Kidney glomerular epithelial cell (primary cell): ENCODE data around the gene MALL.
"Not testable (repeated sequence)": the region's sequence is repeated elsewhere in the genome, so short reads cannot be mapped to it uniquely, and the experiment has no call there.

ENCODE experiments used
- DNase-seq: peaks from one replicate; lab custom pipeline; 2025; lab: John Stamatoyannopoulos, UW

MALL gene

GRCh38 chr2:110097506-110098220 is 18.0 kb downstream of the MALL start:
- no peak for DNase-seq

DNA sequence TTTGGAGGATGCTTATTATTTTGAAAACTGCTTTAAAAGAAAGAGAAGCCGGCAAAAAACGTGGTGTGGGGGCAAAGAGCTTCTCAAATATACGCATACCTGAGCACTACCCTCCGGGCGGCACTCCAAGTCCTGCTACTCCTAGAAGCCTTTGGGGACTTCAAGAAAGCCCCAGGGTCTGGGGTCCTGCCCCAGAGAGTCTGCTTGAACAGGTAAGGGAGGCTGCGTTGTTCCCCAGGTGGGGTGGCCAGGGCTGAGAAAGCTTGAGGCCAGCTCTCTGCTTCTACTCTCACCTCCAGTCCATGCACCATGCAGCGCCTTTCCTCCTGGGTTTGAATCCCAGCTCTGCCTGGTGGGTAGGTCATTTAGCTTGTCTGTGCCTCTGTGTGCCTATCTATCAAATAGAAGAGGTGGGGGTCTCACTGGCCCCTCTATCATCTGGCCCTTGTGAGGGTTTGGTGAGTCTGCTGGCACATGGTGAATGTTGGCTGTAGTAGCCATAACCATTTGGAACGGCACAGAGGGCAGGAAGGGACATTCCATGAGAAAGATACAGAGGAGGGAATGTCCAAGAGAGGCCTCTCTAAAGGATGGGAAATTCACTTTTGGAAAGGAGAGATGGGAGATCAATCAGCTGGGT is 19.5 kb downstream of the MALL start:
- DNase-seq, result no peak

GRCh38 chr2:110094884-110095534 is 20.6 kb downstream of the MALL start:
- DNase-seq, result not testable (repeated sequence)

DNA sequence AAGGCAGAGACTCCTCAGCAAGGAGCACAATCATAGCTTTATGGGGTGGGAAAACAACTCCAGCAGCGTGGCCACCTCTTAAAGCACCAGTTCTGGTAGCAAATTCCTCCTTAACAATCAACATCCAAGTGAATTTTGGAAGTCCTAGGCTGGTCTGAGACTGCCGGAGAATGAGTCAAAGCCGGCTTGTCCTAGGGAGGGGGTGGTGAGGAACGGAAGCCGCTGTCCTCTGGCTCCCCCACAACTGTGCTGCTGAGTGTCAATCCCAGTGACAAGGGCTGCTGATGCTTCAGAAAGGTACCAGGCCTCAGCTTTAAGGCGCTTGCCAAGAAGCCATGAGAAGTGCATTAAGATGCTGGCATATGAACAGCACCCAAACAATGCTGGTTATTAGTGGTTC is 21.7 kb downstream of the MALL start:
- not testable (repeated sequence) for DNase-seq

DNA sequence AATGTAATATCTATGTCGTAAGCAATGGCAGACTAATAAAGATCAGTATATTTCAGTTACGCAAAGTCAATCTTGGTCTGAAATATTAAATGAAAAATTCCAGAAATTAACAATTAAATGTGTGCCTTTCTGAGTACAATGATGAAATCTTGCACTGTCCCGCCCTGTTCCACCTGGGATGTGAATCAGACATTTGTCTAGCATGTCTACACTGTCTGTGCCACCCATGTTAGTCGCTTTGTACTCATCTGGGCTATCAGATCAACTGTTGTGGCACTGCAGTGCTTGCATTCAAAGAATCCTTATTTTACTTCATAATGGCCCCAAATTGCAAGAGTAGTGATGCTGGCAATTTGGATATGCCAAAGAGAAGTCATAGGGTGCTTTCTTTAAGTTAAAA is 25.5 kb downstream of the MALL start:
- not testable (repeated sequence) for DNase-seq

- not testable (repeated sequence) for DNase-seq
These were observed 31.9 kb downstream of the MALL start for GRCh38 chr2:110083757-110084156.

DNA sequence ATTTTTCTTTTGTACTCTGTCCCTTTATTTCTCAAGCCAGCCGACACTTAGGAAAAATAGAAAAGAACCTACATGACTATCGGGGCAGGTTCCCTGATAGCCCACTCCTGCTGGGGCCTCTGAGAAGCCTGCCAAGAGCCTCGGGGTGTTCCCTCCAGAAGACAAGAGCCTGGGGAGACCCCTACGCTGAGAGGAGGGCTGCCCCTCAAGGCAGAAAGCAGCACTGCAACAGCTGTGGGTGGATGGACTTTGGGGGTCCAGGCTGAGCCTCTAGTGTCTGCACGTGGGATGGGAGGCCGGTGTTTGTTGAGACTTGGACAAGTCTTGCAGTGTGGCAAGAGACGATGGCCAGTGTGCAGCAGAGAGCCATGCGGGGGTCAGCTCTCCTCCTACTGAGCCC is 32.5 kb downstream of the MALL start:
- DNase-seq, result not testable (repeated sequence)

GRCh38 chr2:110078104-110078503 is 37.5 kb downstream of the MALL start:
- DNase-seq, result not testable (repeated sequence)

- not testable (repeated sequence) for DNase-seq
These were observed 39.7 kb downstream of the MALL start for GRCh38 chr2:110075896-110076295.

GRCh38 chr2:110069869-110070268 is 45.8 kb downstream of the MALL start:
- DNase-seq, result not testable (repeated sequence)

DNA sequence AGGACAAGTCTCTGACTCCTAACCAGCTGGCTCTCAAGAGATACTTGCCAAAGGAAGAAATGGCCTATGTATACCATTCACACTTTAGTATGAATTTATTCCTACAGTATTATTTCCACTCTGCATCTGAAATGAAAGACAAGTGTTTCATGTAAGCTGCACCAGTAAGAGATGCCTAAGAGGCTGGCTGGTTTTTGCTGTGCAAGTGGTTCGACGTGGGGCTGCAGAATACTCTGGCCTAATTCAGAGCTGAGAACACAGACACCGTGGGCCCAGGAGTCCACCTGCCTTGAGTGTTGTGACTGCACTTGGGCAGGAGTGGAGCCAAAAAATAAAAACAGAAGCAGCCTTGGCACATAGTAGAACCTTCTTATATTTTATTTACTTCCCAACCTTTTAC is 47.5 kb downstream of the MALL start:
- not testable (repeated sequence) for DNase-seq

DNA sequence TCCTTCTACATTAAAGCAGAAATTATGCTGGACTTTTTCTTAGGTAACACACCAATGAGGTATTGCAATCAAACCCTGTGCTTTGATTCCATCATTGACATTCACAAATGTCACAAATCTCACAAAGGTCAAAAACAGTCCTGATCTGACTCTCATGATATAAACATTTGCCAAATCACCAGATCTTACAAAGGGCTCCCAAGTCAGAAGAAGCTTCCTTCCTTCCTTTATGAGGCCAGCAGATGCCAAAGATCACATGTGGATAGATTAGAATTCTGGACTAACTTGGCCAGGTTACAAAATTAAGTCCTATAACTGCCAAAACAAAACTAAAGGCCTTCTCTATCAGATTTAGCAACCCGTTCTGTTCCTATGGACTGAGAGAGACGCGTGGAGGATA is 53.3 kb downstream of the MALL start:
- not testable (repeated sequence) for DNase-seq

GRCh38 chr2:110060550-110060949 is 55.1 kb downstream of the MALL start:
- not testable (repeated sequence) for DNase-seq

DNA sequence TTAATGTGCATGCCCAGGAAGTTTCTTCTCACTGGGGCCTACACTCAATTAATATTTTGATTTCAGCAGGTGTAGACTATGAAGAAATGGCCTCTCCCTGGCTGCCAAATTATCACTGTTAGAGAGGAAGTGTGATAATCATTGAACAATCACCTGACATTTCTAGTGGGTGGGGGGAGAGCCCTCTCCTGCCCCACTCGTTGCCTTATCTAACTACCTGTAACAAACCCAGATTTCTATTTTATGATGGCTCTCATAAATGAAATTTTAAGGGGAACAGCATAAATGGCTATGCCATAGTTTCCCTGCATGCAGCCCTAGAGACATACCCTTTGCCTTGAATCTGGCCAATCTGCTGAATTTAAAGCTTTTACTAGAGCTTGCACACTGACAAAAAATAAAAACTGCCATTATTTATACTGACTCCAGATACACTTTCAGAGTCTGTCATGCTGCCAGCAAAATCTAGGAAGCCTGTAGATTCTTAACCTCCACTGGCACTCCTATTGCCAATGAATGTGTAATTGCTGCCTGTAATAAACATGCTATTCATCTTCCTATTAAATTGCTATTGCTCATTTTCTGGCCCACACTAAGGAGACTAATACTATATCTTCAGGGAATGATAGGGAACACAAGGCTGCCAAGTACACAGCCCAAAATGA is 55.8 kb downstream of the MALL start:
- not testable (repeated sequence) for DNase-seq

- not testable (repeated sequence) for DNase-seq
These were observed 56.5 kb downstream of the MALL start for GRCh38 chr2:110059009-110059693.

DNA sequence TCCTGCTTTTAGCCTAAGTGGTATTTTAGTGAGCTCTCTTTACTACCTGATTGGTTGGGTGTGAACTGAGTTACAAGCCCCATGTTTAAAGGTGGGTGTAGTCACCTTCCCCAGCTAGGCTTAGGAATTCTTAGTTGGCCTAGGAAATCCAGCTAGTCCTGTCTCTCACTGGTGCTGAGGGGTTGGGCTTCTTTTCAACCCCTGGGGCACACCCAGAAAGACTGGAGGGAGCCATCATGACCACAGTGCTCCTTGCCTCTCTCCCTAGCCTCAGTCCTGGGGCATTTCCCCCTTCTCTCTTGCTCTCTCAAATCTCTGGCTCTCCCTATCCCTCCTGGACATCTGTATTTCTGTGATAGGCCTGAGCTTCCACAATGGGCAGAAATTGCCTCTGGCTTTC is 57.6 kb downstream of the MALL start:
- DNase-seq, result not testable (repeated sequence)

DNA sequence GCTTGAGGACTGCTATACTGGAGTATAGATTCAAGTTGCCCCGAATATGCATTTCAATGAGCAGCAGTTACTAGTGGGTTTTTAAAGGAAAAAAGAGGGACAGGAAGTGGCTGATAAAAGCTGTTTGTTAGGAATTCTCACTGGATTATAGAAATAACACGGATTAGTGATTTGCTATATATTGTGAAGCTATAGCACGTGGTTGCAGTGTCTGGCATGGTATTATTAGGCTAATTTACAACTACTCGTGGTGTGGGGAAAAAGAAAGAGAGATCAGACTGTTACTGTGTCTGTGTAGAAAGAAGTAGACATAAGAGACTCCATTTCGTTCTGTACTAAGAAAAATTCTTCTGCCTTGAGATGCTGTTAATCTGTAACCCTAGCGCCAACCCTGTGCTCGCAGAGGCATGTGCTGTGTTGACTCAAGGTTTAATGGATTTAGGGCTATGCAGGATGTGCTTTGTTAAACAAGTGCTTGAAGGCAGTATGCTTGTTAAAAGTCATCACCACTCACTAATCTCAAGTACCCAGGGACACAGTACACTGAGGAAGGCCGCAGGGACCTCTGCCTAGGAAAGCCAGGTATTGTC is 59.7 kb downstream of the MALL start:
- DNase-seq, result not testable (repeated sequence)

GRCh38 chr2:110054521-110055407 is 60.9 kb downstream of the MALL start:
- DNase-seq, result not testable (repeated sequence)

- DNase-seq, result not testable (repeated sequence)
These were observed 61.9 kb downstream of the MALL start for GRCh38 chr2:110053688-110054087.

DNA sequence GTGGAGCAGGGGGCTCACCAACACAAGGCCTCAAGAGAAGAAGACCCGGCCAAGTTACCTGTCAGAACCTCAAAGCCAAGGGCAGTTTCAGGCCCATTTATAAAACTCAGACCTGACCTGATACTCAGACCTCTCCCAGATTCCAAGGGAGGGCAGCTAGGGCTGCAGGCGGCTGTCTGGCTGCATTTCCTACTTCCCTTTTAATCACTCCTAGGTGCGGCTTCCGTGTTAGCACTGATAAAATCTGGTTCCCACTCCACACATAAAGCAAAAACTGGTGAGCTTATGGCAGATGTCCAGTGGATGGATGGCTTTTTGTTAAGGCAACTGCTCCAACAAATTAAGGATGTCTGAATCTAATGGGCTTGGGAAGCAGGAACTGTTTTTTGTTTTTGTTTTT is 63.5 kb downstream of the MALL start:
- not testable (repeated sequence) for DNase-seq
